Endothelial cell of umbilical vein (primary cell): ENCODE measurements around the gene RCOR1. TPM values are rescaled to one million over a fixed set of nuclear protein-coding genes. Genes with fewer than 3 reads are reported as not detected.
"Not testable (repeated sequence)": the region's sequence is repeated elsewhere in the genome, so short reads cannot be mapped to it uniquely, and the experiment has no call there.

Experiments
- BruUV-seq: library from RNA; stranded (reverse); fragments of 400-500 nt; replicated peaks from 2 replicates; lab custom pipeline; 2021; lab: Mats Ljungman, UMichigan
- CTCF ChIA-PET: fragments of 300-600, 350-600 bp; sonication (Branson Sonifier 250); formaldehyde crosslinking; loops from one replicate; lab custom pipeline; 2021; ENCODE audit warnings: antibody characterized with exemption, inconsistent platforms; lab: Charles Lee
- POLR2A ChIA-PET: fragments of 300-600, 350-600 bp; sonication (Branson Sonifier 250); formaldehyde crosslinking; loops from one replicate; lab custom pipeline; 2021; ENCODE audit warnings: antibody characterized with exemption, inconsistent platforms; lab: Charles Lee
- DNase-seq: peaks from one replicate; pipeline ENCODE4 v3.0.0-alpha.2; 2011; ENCODE audit warnings: low read depth, low spot score
- FAIRE-seq: peaks from 2 replicates; lab custom pipeline; 2011; peaks lifted over from hg19 to GRCh38; lab: Jason Lieb, UNC
- H2AFZ ChIP-seq: 2 replicates; pipeline ENCODE4 v1.6.0; 2012; ENCODE audit warnings: low read depth, low read length, control low read depth, inconsistent platforms
- H3K27ac ChIP-seq: 2 replicates; pipeline ENCODE4 v1.5.1; 2011; ENCODE audit warnings: low read depth, mild to moderate bottlenecking, control low read depth, low read length, moderate library complexity; ENCODE audit not compliant: insufficient read depth
- H3K27me3 ChIP-seq, 2 experiments: 2 replicates each; pipeline versions ENCODE4 v1.6.0 to v1.6.1; 2011; ENCODE audit warnings: low read length in 2 of 2, mixed read lengths in 1 of 2; ENCODE audit not compliant: control insufficient read depth in 2 of 2, insufficient read depth in 2 of 2
- H3K36me3 ChIP-seq, 2 experiments: 2 replicates in 1 of 2; 3 replicates in 1 of 2; pipeline ENCODE4 v1.5.1; 2011; ENCODE audit warnings: low read length in 2 of 2, mild to moderate bottlenecking in 1 of 2, moderate library complexity in 1 of 2; ENCODE audit not compliant: control insufficient read depth in 2 of 2, insufficient read depth in 2 of 2; ENCODE audit errors: extremely low read depth in 1 of 2
- H3K4me1 ChIP-seq: 3 replicates; pipeline ENCODE4 v1.5.1; 2011; ENCODE audit warnings: mild to moderate bottlenecking, low read length; ENCODE audit not compliant: control insufficient read depth, insufficient read depth; ENCODE audit errors: extremely low read depth
- H3K4me2 ChIP-seq: 2 replicates; pipeline ENCODE4 v1.6.1; 2011; ENCODE audit warnings: low read length, control low read depth, mixed read lengths; ENCODE audit not compliant: insufficient read depth
- H3K4me3 ChIP-seq, 3 experiments: fragments of 200-600 bp in 1 of 3; sonication (generic), shearing (Covaris generic) in 1 of 3; replicated peaks in 1 of 3; 2 replicates each; pipeline ENCODE4 v1.5.1; 2011 to 2016; ENCODE audit warnings: control low read depth in 3 of 3, low read length in 3 of 3, mild to moderate bottlenecking in 2 of 3, inconsistent platforms in 1 of 3, low read depth in 1 of 3, moderate library complexity in 1 of 3; ENCODE audit not compliant: insufficient read depth in 1 of 3
- H3K79me2 ChIP-seq: 2 replicates; pipeline ENCODE4 v1.6.0; 2012; ENCODE audit warnings: low read length, inconsistent platforms; ENCODE audit not compliant: control insufficient read depth, insufficient read depth
- H3K9ac ChIP-seq: replicated peaks from 2 replicates; pipeline ENCODE3; 2011; ENCODE audit warnings: low read length, control low read depth; ENCODE audit not compliant: insufficient read depth; ENCODE audit errors: extremely low read depth
- H3K9me1 ChIP-seq: replicated peaks from 3 replicates; pipeline ENCODE4 v1.6.0; 2011; ENCODE audit warnings: mild to moderate bottlenecking, low read length; ENCODE audit not compliant: control insufficient read depth, insufficient read depth; ENCODE audit errors: extremely low read depth
- H3K9me3 ChIP-seq: replicated peaks from 2 replicates; pipeline ENCODE4 v1.5.1; 2012; ENCODE audit warnings: low read length, inconsistent platforms; ENCODE audit not compliant: control insufficient read depth, insufficient read depth
- H4K20me1 ChIP-seq: replicated peaks from 2 replicates; pipeline ENCODE3; 2011; ENCODE audit warnings: mild to moderate bottlenecking, low read length; ENCODE audit not compliant: control insufficient read depth, insufficient read depth; ENCODE audit errors: extremely low read depth
- EZH2 ChIP-seq: IDR thresholded peaks from 2 replicates; pipeline ENCODE4 v1.6.1; 2012; ENCODE audit warnings: borderline replicate concordance, low read depth, mild to moderate bottlenecking, moderate library complexity, low read length, inconsistent platforms; ENCODE audit not compliant: severe bottlenecking
- FOS ChIP-seq: IDR thresholded peaks from 2 replicates; pipeline ENCODE4 v1.6.1; 2011; ENCODE audit warnings: mild to moderate bottlenecking, low read length, moderate library complexity, borderline replicate concordance; ENCODE audit not compliant: insufficient read depth
- GATA2 ChIP-seq: IDR thresholded peaks from 2 replicates; pipeline ENCODE4 v1.7.0; 2011; ENCODE audit warnings: low read depth, mild to moderate bottlenecking, moderate library complexity, mixed read lengths, low read length; ENCODE audit not compliant: insufficient read length, insufficient read depth
- JUN ChIP-seq: IDR thresholded peaks from 2 replicates; pipeline ENCODE4 v1.6.1; 2011; ENCODE audit warnings: borderline replicate concordance, low read depth; ENCODE audit not compliant: insufficient read length, insufficient read depth
- MYC ChIP-seq: IDR thresholded peaks from one replicate; pipeline ENCODE4 v1.6.1; 2011; ENCODE audit warnings: mild to moderate bottlenecking, low read depth, low read length
- POLR2A ChIP-seq: IDR thresholded peaks from 2 replicates; pipeline ENCODE4 v1.6.1; 2012; ENCODE audit warnings: low read depth, mild to moderate bottlenecking, control low read depth, low read length
- POLR2AphosphoS5 ChIP-seq: IDR thresholded peaks from 2 replicates; pipeline ENCODE4 v1.6.1; 2012; ENCODE audit warnings: low read depth, mild to moderate bottlenecking, control low read depth, low read length, moderate library complexity; ENCODE audit not compliant: insufficient read depth
- dilution Hi-C: fragments of 300-500 bp; cut with MboI; formaldehyde crosslinking; loops from one replicate; pipeline ENCODE4 v1.15.0; 2019; ENCODE audit warnings: low sequenced_read_pairs; ENCODE audit not compliant: extremely low pct_ligation_motif_present
- intact Hi-C: fragments of 100-400 bp; cut with micrococcal nuclease; formaldehyde crosslinking; loops from one replicate; pipeline ENCODE4 v1.10.0; 2022
- polyA plus RNA-seq, 4 experiments: library from polyadenylated mRNA; depleted of rRNA in 3 of 4; stranded (reverse) in 3 of 4; unstranded in 1 of 4; fragments of >200 nt; gene quantifications; 2 replicates each; pipeline versions ENCODE4 v1.2.1 to v1.2.3, GENCODE V29; 2011 to 2012; ENCODE audit warnings: missing spikeins in 1 of 4
- total RNA-seq: library from RNA; stranded (reverse); gene quantifications from 2 replicates; pipeline ENCODE4 v1.2.3, GENCODE V29; 2021
- TF ChIP-seq, protein P1 (sequence below), 2 donors: IDR thresholded peaks; 1 replicate in 1 of 2; 2 replicates in 1 of 2; pipeline ENCODE4 v1.5.1; 2011; ENCODE audit warnings: low read length in 2 of 2, mild to moderate bottlenecking in 2 of 2, moderate library complexity in 2 of 2, control low read depth in 1 of 2, inconsistent platforms in 1 of 2, low read depth in 1 of 2; ENCODE audit not compliant: insufficient read depth in 1 of 2; ENCODE audit errors: extremely low read depth in 1 of 2
- TF ChIP-seq, protein P2 (sequence below): IDR thresholded peaks from 2 replicates; pipeline ENCODE4 v1.6.1; 2011; ENCODE audit not compliant: insufficient read depth, insufficient read length

The RCOR1 gene
- total and polyA plus RNA-seq, 2 donors (not counting 3 experiments of a cell fraction or from before 2014, with no cell fraction given), result 15.6 to 32.2 TPM

DNA sequence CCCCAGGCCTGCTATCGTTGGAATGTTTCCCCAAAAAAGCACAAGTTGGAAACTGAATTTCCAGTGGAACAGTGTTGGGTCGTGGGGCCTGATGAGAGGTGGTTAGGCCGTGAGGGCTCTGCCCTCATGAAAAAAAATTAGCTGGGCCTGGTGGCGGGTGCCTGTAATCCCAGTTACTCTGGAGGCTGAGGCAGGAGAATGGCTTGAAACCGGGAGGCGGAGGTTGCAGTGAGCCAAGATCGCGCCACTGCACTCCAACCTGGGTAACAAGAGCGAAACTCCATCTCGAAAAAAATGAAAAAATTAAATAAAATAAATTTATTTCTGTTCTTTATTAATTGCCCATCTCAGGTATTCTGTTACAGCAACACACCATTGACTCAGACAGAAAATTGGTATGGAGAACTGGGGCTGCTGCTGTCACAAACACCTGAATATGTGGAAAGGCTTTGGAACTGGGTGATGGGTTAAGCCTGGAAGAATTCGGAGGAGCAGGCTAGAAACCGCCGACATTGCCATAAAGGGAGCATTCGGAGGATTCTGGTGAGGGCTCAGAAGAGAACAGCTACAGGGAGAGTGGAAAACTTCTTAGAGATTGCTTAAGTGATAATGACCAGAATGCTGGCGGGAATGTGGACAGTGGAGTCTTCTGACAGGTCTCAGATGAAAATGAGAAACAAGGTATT, 17.1 kb upstream of the RCOR1 start:
- CTCF ChIA-PET, result interaction anchor here (0.6 to 1.2 kb wide), 6 partner anchors 9 to 502 kb away, joined by 3 to 8 read pairs (median 3); no protein-coding TSS in a partner anchor
- intact Hi-C loops (no loop called here), dilution Hi-C loops (no loop called here)
- DNase-seq (no peak), FAIRE-seq (no peak)
- TF ChIP-seq POLR2A (no peak), MYC (no peak), EZH2 (no peak), FOS (no peak), GATA2 (no peak), POLR2AphosphoS5 (no peak), JUN (no peak)
- TF ChIP-seq, protein P1, sequence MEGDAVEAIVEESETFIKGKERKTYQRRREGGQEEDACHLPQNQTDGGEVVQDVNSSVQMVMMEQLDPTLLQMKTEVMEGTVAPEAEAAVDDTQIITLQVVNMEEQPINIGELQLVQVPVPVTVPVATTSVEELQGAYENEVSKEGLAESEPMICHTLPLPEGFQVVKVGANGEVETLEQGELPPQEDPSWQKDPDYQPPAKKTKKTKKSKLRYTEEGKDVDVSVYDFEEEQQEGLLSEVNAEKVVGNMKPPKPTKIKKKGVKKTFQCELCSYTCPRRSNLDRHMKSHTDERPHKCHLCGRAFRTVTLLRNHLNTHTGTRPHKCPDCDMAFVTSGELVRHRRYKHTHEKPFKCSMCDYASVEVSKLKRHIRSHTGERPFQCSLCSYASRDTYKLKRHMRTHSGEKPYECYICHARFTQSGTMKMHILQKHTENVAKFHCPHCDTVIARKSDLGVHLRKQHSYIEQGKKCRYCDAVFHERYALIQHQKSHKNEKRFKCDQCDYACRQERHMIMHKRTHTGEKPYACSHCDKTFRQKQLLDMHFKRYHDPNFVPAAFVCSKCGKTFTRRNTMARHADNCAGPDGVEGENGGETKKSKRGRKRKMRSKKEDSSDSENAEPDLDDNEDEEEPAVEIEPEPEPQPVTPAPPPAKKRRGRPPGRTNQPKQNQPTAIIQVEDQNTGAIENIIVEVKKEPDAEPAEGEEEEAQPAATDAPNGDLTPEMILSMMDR (IDR thresholded peaks at IDR 0.05; ENCODE audit: extremely low read depth in 1 of 2, insufficient read depth in 1 of 2, low read depth in 1 of 2, low read length in 2 of 2), result no peak
- TF ChIP-seq, protein P2, sequence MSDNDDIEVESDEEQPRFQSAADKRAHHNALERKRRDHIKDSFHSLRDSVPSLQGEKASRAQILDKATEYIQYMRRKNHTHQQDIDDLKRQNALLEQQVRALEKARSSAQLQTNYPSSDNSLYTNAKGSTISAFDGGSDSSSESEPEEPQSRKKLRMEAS, result no peak
- POLR2A ChIA-PET, result no interaction called here
- H3K79me2 ChIP-seq, result no peaks in the 10 kb centered on the region
- H3K4me3 ChIP-seq, result no peak overlapping the region
- no TSS peak for BruUV-seq
- H3K9me3 ChIP-seq, result no peaks in the 10 kb centered on the region
- H3K27me3 ChIP-seq, result no peaks in the 10 kb centered on the region
- no peaks in the 10 kb centered on the region for H3K36me3 ChIP-seq
- no peaks in the 10 kb centered on the region for H3K4me1 ChIP-seq
- H3K9ac ChIP-seq, result no peak overlapping the region
- H3K9me1 ChIP-seq, result no peaks in the 10 kb centered on the region
- no peak overlapping the region for H2AFZ ChIP-seq
- H4K20me1 ChIP-seq, result no peaks in the 10 kb centered on the region
- no peak overlapping the region for H3K27ac ChIP-seq
- H3K4me2 ChIP-seq, result no peak overlapping the region

DNA sequence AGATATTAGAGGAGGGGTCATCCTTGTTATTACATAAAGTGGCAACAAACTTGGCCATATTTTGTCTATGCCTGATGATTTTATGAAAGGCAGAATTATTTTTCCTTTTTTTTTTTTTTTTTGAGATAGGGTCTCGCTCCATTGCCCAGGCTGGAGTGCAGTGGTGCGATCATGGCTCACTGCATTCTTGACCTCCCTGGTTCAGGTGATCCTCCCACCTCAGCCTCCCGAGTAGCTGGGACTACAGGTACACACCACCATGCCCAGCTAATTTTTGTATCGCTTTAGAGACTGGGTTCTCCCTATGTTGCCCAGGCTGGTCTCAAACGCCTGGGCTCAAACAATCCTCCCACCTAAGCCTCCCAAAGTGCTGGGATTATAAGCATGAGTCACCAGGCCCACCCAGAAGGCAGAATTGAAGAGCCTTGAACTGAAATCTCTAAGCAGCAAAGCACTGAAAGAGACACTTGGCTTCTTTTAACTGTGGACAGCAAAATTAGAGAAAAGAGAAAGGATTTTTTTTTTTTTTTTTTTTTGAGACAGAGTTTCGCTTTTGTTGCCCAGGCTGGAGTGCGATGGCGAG, 16.5 kb upstream of the RCOR1 start:
- H3K27me3 ChIP-seq, H3K79me2 ChIP-seq, BruUV-seq, POLR2A ChIA-PET, DNase-seq, H4K20me1 ChIP-seq, H3K36me3 ChIP-seq, H3K4me3 ChIP-seq, H3K9me1 ChIP-seq, H2AFZ ChIP-seq, H3K4me2 ChIP-seq, dilution Hi-C loops, H3K9ac ChIP-seq, H3K9me3 ChIP-seq, H3K27ac ChIP-seq, FAIRE-seq, H3K4me1 ChIP-seq, intact Hi-C loops: not testable (repeated sequence)
- CTCF ChIA-PET, result interaction anchor here (0.7 to 1.2 kb wide), 2 partner anchors 9 to 19 kb away, joined by 3 to 8 read pairs; no protein-coding TSS in a partner anchor
